Gastroesophageal sphincter (tissue), 4 donors: ENCODE results near the gene ZBTB7C. TPM values are rescaled to one million over a fixed set of nuclear protein-coding genes. Genes with fewer than 3 reads are reported as not detected.

ENCODE experiments used
- ATAC-seq: fragments of 150-250 bp; one replicate; pipeline ENCODE4 v1.9.1; 2016; ENCODE audit warnings: mild to moderate bottlenecking, moderate library complexity
- H3K27ac ChIP-seq, 4 donors: fragments of 200-600 bp; sonication (generic) in 3 of 4; 1 replicate in 3 of 4; 2 replicates in 1 of 4; pipeline ENCODE4 v1.5.1; 2016 to 2019
- H3K27me3 ChIP-seq: fragments of 200-600 bp; sonication (generic); one replicate; pipeline ENCODE4 v1.5.1; 2019
- H3K36me3 ChIP-seq, 2 donors: fragments of 200-600 bp; sonication (generic); one replicate each; pipeline ENCODE4 v1.5.1; 2019; ENCODE audit warnings: control low read depth in 1 of 2
- H3K4me1 ChIP-seq, 3 donors: fragments of 200-600 bp; sonication (generic); 1 replicate in 2 of 3; 2 replicates in 1 of 3; pipeline ENCODE4 v1.5.1; 2016 to 2019; ENCODE audit warnings: control low read depth in 2 of 3
- H3K4me3 ChIP-seq, 2 donors: fragments of 200-600 bp; sonication (generic); one replicate each; pipeline ENCODE4 v1.5.1; 2019; ENCODE audit warnings: mild to moderate bottlenecking in 1 of 2, moderate library complexity in 1 of 2
- H3K9me3 ChIP-seq, 3 donors: fragments of 200-600 bp; sonication (generic); one replicate each; pipeline ENCODE4 v1.5.1; 2017 to 2019; ENCODE audit warnings: control low read depth in 2 of 3
- EP300 ChIP-seq: sonication (generic); formaldehyde crosslinking; IDR thresholded peaks from one replicate; pipeline ENCODE4 v1.6.1; 2017; ENCODE audit warnings: antibody characterized with exemption, mild to moderate bottlenecking
- POLR2A ChIP-seq, 2 donors: fragments of 450-650 bp; IDR thresholded peaks; one replicate each; pipeline ENCODE4 v1.6.1; 2017; ENCODE audit warnings: antibody characterized with exemption in 2 of 2, mild to moderate bottlenecking in 2 of 2, moderate library complexity in 1 of 2
- POLR2AphosphoS5 ChIP-seq: sonication (generic); formaldehyde crosslinking; IDR thresholded peaks from one replicate; pipeline ENCODE4 v1.6.1; 2017; ENCODE audit warnings: antibody characterized with exemption
- WGBS, 2 donors: methylation state at CpG; one replicate each; pipeline ENCODE4 v1.1.5; 2018; ENCODE audit warnings: low coverage in 1 of 2; 5-methylcytosine and 5-hydroxymethylcytosine counted together
- total RNA-seq, 4 donors: library from RNA; depleted of rRNA; stranded (reverse); fragments of >200 nt; gene quantifications; one replicate each; pipeline ENCODE4 v1.1.0, GENCODE V29; 2016
- TF ChIP-seq, protein P1 (sequence below), 4 experiments: fragments of 200-600 bp in 2 of 4; fragments of 450-650 bp in 2 of 4; sonication (generic) in 1 of 4; IDR thresholded peaks; one replicate each; pipeline ENCODE4 v1.5.1; 2017 to 2019; ENCODE audit warnings: antibody characterized with exemption in 4 of 4, mild to moderate bottlenecking in 2 of 4, moderate library complexity in 2 of 4

The ZBTB7C gene
- total RNA-seq, 4 donors from 2014 or later: 7.8 to 15.4 (median 11.8) TPM

DNA sequence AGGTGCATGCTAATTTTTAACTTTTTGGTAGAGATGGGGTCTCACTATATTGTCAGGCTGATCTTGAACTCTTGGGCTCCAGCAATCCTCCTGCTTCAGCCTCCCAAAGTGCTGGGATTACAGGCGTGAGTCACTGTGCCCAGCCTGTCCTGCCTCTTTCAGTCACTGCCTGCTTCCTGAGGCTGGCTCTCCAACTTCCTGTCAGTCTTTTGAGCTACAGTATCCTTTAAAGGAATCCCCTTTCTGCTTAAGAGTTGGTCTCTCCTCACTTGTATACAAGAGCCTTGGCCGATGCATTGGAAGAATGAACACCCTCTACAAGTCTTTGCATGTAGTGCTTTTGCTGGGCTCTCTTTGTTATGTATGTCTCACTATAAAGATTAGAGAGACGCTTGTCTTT lies 390.3 kb downstream of the ZBTB7C start:
- H3K27ac ChIP-seq: no peak overlapping the region
- TF ChIP-seq POLR2AphosphoS5: no peak
- no peak for TF ChIP-seq EP300
- no peak for TF ChIP-seq POLR2A (IDR thresholded peaks at IDR 0.05)
- TF ChIP-seq, protein P1, sequence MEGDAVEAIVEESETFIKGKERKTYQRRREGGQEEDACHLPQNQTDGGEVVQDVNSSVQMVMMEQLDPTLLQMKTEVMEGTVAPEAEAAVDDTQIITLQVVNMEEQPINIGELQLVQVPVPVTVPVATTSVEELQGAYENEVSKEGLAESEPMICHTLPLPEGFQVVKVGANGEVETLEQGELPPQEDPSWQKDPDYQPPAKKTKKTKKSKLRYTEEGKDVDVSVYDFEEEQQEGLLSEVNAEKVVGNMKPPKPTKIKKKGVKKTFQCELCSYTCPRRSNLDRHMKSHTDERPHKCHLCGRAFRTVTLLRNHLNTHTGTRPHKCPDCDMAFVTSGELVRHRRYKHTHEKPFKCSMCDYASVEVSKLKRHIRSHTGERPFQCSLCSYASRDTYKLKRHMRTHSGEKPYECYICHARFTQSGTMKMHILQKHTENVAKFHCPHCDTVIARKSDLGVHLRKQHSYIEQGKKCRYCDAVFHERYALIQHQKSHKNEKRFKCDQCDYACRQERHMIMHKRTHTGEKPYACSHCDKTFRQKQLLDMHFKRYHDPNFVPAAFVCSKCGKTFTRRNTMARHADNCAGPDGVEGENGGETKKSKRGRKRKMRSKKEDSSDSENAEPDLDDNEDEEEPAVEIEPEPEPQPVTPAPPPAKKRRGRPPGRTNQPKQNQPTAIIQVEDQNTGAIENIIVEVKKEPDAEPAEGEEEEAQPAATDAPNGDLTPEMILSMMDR (IDR thresholded peaks at IDR 0.05): no peak
- H3K9me3 ChIP-seq: no peaks in the 10 kb centered on the region
- H3K36me3 ChIP-seq: no peaks in the 10 kb centered on the region
- 73 to 100% methylated on average over 1 to 3 of the region's 3 CpGs for WGBS, 2 donors
- H3K27me3 ChIP-seq: peaks cover 12% of the 10 kb centered on the region
- H3K4me1 ChIP-seq: peaks cover 0 to 25% (median 8%) of the 10 kb centered on the region in 3 donors
- no peak for ATAC-seq
- no peak overlapping the region for H3K4me3 ChIP-seq

DNA sequence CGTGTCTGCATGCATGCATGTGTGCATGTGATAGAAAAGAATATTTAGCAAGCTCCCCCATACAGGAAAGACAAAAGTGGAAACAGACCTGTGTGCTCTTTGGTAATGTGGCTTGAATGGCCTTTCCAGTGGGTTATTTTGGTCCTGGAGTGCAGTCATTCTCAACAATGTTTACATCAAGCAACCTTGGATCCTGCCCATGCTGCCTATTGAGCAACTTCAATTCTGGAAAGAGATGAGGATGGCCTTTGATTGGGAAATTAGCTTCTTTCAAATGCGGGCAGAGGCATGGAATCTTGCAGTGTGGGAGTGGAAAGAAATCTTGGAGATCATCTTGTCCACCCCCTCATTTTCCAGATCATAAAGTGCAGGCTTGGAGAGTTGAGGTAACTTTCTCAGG lies 391.5 kb downstream of the ZBTB7C start:
- no peak overlapping the region for H3K4me3 ChIP-seq
- no peaks in the 10 kb centered on the region for H3K36me3 ChIP-seq
- TF ChIP-seq POLR2AphosphoS5: peak; percentile 97
- TF ChIP-seq POLR2A (IDR thresholded peaks at IDR 0.05): no peak
- H3K9me3 ChIP-seq: no peaks in the 10 kb centered on the region
- peak; percentile 69 for ATAC-seq
- no peak overlapping the region for H3K27ac ChIP-seq
- 73 to 80% methylated on average over 1 to 2 of the region's 2 CpGs for WGBS, 2 donors
- peaks cover 0 to 13% (median 0%) of the 10 kb centered on the region in 3 donors for H3K4me1 ChIP-seq
- H3K27me3 ChIP-seq: peaks cover 12% of the 10 kb centered on the region

GRCh38 chr18:48013162-48013561 lies 396.0 kb downstream of the ZBTB7C start:
- WGBS, 2 donors: 51 to 64% methylated on average over 4 of the region's 4 CpGs
- Histone ChIP-seq H3K36me3 (no peaks in the 10 kb centered on the region), H3K9me3 (no peaks in the 10 kb centered on the region), H3K27me3 (no peaks in the 10 kb centered on the region), H3K27ac (no peak overlapping the region), H3K4me1 (peaks cover 0 to 20% (median 0%) of the 10 kb centered on the region in 3 donors), H3K4me3 (no peak overlapping the region)
- TF ChIP-seq EP300 (no peak), POLR2AphosphoS5 (no peak), POLR2A (IDR thresholded peaks at IDR 0.05) (no peak)
- TF ChIP-seq, protein P1 (IDR thresholded peaks at IDR 0.05): no peak
- no peak for ATAC-seq

- TF ChIP-seq POLR2A (IDR thresholded peaks at IDR 0.05) (no peak), EP300 (no peak), POLR2AphosphoS5 (no peak)
- TF ChIP-seq, protein P1 (IDR thresholded peaks at IDR 0.05): no peak
- H3K4me3 ChIP-seq: no peak overlapping the region
- ATAC-seq: no peak
- H3K36me3 ChIP-seq: no peaks in the 10 kb centered on the region
- no peaks in the 10 kb centered on the region for H3K9me3 ChIP-seq
- no peak overlapping the region for H3K27ac ChIP-seq
- WGBS, 2 donors: 70 to 73% methylated on average over 3 to 5 of the region's 6 CpGs
- no peaks in the 10 kb centered on the region for H3K27me3 ChIP-seq
- H3K4me1 ChIP-seq: peaks cover 0 to 17% (median 4%) of the 10 kb centered on the region in 3 donors
These were observed 397.2 kb downstream of the ZBTB7C start for GRCh38 chr18:48011926-48012465.

DNA sequence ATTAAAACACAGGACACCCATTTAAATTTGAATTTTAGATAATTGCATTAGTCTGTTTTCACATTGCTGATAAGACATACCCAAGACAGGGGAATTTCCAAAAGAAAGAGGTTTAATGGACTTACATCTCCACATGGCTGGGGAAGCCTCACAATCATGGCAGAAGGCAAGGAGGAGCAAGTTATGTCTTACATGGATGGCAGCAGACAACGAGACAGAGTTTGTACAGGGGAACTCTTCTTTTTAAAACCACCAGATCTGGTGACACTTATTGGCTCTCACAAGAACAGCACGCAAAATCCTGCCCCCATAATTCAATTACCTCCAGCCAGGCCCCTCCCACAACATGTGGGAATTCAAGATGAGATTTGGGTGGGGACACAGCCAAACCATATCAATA lies 398.9 kb downstream of the ZBTB7C start:
- WGBS, 2 donors: 96 to 100% methylated on average over 1 to 2 of the region's 2 CpGs
- TF ChIP-seq POLR2AphosphoS5: no peak
- TF ChIP-seq, protein P1 (IDR thresholded peaks at IDR 0.05): no peak
- no peak for TF ChIP-seq POLR2A (IDR thresholded peaks at IDR 0.05)
- no peak for TF ChIP-seq EP300
- Histone ChIP-seq H3K36me3 (no peaks in the 10 kb centered on the region), H3K4me1 (peaks cover 0 to 16% (median 4%) of the 10 kb centered on the region in 3 donors), H3K27me3 (no peaks in the 10 kb centered on the region), H3K27ac (no peak overlapping the region), H3K4me3 (no peak overlapping the region), H3K9me3 (no peaks in the 10 kb centered on the region)
- ATAC-seq: no peak
